Adrenal gland (tissue), 5 donors: ENCODE results near the gene PRPF31.

ENCODE experiments used
- CTCF ChIP-seq, 6 experiments: fragments of 450-650 bp in 4 of 6; fragments of 200-600 bp in 2 of 6; sonication (generic) in 1 of 6; IDR thresholded peaks; 1 replicate in 5 of 6; 2 replicates in 1 of 6; pipeline versions ENCODE4 v1.5.1 to v1.8.0; 2016 to 2021; ENCODE audit warnings: antibody characterized with exemption in 6 of 6, mild to moderate bottlenecking in 2 of 6, moderate library complexity in 1 of 6
- POLR2A ChIP-seq, 2 donors: fragments of 450-650 bp; IDR thresholded peaks; one replicate each; pipeline ENCODE4 v1.6.1; 2017; ENCODE audit warnings: antibody characterized with exemption in 2 of 2, mild to moderate bottlenecking in 2 of 2, moderate library complexity in 1 of 2
- donor health status: DM: no; HTN: no; CAD: no.

- TF ChIP-seq CTCF (IDR thresholded peaks at IDR 0.05) (no peak), POLR2A (IDR thresholded peaks at IDR 0.05) (no peak)
Measured at GRCh38 chr19:54152267-54152666, 36.7 kb downstream of the PRPF31 start.
